HG03066 (cell line): ENCODE measurements around the gene ALDOC.
"Not testable (repeated sequence)": the region's sequence is repeated elsewhere in the genome, so short reads cannot be mapped to it uniquely, and the experiment has no call there.

Source experiments
- ATAC-seq: cut with Tn5 transposase; IDR thresholded peaks from one replicate; pipeline ENCODE4 v1.9.1; 2021; ENCODE audit warnings: low read depth; ENCODE audit not compliant: unreplicated experiment

Gene ALDOC

GRCh38 chr17:28584434-28584833 is 7.7 kb upstream of the ALDOC start:
- no peak for ATAC-seq

DNA sequence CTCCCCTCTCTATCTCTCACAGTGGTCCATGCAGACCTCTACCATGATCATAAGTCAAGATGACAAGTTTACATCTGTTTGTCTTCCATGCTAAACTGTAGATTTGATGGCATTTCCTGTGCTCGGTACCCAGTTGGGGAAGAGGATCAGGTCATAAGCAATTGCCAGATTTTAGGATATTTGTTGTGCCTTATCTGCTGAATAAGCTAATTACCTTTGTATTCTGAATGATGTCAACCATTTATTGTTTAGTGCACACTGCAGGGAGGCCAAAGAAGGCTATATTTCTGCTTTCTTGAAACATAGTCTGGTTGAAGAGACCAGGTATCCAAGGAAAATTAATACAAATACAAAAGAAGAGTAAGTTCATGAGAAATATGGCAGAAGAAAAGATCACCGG is 5.8 kb upstream of the ALDOC start:
- no peak for ATAC-seq

- no peak for ATAC-seq
Observed at GRCh38 chr17:28580959-28581358, 4.3 kb upstream of the ALDOC start.

DNA sequence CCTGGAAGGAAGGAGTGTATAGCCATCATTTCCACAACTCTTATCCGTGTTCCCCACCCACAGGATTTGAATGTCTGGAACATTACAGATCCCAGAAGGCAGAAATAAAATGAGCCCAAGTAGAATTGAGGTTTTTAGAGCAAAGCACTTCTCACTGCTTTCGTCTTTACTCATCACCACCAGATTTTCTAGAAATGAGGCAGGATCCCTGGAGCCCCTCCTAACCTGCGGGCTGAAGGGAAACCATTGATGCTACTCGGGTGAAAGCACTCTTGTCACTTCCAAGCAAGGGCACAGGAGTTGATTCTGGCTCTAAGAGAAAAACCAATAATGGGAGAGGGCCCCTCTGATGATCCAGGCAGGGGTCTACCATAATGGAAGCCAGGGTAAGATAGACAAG is 2.8 kb upstream of the ALDOC start:
- no peak for ATAC-seq

DNA sequence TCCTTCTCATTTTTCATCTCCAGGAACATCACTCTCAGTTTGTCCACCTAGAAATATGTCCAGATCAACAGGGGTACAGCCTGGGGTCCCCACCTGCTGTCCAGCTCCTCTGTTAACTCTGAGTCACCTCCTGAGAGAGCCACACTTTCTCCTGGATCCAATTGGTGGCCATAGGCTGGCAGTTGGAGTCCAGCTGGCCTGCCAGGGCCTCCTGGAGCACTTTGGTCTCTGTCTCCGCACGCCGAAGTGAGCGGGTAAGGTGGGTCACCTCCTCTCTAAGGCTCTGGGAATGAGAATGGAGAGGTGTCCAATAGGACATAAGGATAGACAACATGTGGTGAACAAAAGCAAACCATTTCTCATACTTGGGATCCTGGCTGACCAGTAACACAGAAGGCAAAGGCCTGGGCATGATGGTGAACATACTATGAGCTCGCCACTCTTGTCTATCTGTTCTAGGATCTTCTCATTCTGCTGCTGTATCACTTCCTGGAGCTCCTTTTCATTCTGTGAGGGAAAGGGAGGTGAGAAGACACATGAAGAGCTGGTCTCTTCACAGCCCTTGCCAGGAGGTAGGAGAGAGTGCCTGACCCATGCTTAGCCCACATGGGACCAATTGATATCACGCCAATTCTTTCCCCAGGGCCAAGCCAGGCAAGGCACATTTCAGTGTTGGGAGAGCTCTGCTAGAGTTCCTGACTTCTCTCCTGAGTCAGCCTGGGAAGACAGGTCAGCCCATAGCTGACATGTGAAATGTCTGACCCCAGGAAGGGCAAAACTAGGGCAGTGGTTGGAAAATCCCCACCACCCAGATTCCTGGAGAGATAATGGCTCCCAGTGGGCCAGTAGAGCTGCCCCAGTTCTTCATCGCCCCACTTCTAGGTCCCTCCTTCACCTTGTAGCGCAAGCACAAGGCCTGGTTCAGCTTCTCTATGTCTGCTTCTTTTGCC is 1.8 kb upstream of the ALDOC start:
- no peak for ATAC-seq

DNA sequence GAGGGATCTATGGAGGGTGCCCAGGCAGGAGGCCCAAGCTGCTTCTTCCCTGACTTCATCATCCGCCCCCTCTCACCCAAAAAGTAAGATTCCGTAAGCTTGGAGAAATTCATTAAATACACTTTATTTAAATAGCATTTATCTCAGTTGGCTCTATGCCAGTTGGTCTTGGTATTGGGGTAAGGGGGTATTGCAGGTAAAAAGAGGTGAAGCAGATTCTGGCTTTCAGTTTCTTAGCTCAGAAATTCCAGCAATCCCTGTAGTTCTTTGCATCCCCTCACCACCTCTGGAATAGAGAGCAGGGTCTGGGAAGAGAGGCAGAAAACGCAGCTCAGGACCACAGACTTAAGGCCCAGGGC is 750 bp upstream of the ALDOC start:
- no peak for ATAC-seq

DNA sequence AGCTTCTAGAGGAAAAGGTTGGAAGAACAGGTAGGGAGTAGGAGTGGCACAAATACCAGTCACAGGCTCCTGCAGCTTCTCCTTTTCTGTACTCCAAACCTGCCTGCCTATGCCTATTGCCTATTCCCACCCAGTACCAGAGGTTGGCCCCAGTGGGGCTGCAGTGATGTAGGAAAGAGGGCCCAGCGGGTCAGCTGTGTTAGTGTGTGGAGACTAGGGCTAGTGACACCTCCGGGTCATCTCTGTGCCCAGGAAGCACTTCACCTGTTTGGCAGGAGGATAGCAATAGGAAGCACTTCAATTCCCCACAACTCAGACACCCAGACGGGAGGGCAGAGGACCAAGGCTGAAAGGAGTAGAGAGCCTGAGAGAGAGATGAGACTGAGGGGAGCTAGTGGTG is 679 bp downstream of the ALDOC start:
- ATAC-seq, result not testable (repeated sequence)

- ATAC-seq, result no peak
Observed at GRCh38 chr17:28575126-28575795, 1.4 kb downstream of the ALDOC start.

- no peak for ATAC-seq
Observed at GRCh38 chr17:28574526-28574925, 2.2 kb downstream of the ALDOC start.

DNA sequence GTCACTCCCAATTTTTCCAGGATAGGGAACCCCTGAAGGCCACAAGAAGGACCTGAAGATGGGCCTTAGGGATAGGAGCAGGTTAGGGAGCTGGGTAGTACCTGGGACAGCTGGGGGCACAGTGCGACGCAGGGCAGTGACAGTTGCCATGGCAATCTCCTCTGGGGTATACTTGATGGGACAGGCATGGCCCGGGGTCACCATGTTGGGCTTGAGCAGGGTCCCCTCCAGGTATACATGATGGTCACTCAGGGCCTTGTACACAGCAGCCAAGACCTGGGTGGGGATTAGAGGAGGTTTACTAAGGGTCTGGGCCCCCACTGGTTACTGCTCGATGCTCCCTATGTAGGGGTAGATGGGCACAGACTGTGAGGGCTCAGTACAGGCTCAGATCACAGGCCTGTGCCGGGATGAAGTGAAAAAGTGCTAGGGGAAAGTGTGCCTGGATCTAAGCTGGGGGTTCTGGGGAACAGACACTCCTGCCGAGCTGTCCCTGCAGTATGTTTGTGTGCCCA is 2.7 kb downstream of the ALDOC start:
- ATAC-seq, result no peak

DNA sequence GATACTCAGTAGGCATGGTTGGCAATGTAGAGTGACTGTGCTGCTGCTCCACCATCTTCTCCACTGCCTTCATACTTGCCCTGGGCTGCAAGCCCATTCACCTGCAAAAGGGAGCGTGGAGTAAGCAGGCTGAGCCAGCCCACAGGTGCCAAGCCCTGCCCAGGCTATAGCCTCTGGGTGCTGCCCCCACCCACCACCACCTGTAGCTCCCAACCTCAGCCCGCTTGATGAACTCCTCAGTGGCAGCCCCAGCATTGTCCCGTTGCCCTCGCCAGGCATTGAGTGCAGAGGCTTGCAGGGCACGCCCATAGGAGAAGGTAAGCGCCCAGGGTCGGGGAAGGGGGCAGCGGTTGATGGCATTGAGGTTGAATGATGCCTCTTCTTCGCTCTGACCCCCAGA is 3.2 kb downstream of the ALDOC start:
- ATAC-seq, result no peak

DNA sequence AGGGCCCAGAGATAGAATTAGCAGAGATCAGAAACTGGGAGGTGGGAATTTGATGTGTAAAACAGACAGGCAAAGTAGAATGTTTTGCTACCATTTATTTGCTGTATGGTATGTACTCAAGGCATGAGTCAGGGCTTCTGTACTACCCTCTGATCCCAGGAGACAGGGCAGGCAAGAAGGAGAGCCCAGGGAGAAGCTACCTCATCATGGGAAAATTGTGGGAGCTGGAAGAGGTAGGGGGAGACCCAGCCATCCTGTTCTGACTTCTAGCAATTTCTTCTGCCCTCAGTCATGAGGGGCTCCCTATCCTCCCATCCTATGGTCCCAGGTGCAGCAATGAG is 3.7 kb downstream of the ALDOC start:
- no peak for ATAC-seq

DNA sequence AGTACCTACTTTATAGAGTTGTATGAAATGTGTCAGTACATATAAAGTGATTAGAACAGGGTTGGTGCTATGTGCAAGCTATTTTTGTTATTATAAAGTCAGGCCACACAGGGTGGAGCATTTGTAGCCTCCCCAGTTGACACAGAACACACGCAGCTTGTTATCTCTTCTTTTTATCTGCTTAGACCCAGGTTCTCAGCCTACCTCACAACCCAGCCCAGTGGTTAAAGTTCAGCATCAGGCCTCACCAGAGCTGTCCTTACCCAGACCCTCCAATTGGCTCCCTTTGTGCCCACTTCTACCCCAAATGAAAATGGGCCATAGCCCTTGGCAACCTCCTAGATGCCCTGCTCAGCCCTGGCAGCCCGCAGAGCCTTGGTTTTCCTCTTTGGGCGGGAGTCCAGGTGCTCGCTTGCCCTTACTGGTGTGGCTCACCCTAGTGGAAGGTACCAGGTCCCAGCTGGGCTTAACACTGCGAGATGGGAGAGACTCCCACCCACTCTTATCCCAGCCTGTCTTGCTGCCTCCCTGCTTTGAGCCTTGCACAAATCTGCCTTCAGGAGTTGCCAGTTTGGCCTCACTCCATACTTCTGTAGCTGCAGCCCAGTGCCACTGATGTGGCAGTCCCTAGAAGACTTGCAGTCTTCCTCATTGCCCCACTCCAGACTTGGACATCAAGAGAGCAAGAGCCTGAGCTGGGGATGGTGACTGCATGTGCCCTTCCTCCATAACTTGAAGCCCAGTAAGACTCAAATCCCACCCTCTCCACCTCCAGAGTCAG is 4.2 kb downstream of the ALDOC start:
- ATAC-seq, result no peak

- peak; percentile 80 for ATAC-seq
Observed at GRCh38 chr17:28571361-28572122, 5.2 kb downstream of the ALDOC start, which contains the start of gene PIGS. Gene PIGS (minus strand): TSS chr17:28571524. CDS start chr17:28571496, 28 bp downstream.

GRCh38 chr17:28570716-28571360 is 5.9 kb downstream of the ALDOC start:
- peak; percentile 43 for ATAC-seq

- ATAC-seq, result no peak
Observed at GRCh38 chr17:28569446-28569845, 7.2 kb downstream of the ALDOC start.

DNA sequence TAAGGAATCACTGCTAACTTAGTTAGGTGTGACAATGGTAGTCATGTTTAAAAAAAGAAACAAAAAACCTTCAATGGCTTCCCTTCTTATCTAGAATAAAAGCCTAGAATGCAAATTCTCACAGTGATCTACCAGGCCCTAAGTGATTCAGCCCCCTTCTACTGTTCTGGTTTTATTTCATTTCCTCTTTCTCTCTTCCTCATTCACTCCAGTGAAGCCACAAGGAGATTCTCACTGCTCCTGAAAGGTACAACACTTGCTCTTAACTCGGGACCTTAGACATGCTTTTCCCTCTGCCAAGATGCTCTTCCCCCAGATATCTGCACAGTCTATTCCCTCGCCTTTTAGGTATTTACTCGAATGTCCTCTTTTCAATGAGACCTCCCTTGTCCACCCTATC is 9.1 kb downstream of the ALDOC start:
- ATAC-seq, result no peak

DNA sequence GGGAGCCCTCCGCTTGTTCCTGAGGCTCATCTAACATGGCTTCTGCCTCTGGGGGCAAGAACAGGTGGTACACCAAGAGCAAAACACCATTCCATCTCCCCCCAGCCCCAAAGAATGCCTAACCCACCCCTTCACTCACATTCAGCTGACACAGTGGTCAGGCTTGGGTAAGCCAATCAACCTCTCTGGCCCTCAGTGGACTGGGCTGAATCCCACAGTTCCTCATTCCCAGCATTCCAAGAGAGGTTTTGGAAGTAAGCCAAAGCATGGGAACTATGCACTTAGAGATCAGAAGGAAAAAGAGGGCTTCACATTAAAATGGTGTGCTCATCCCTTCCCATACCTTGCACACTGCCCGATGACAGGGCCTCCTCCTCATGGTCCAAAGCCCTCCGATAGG is 13.2 kb downstream of the ALDOC start:
- ATAC-seq, result no peak

DNA sequence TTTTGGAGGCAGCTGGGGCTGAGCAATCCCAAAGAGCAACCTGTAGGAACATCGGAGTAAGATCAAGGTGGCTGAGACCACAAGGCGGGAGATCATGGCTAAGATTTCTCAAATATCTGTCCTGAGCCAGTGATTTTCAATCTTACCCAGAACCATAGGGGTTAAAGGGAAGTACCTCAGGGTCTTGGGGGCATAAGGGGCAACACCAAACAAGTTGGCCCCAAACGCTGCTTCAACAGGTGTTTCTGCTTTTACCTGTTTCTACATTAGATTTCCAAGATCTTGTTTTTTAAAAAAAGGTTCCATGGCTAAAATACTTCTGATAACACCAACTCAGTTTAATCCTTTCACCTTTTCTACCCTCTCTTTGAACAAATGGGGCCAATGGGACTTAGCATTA is 21.7 kb downstream of the ALDOC start:
- ATAC-seq, result no peak

DNA sequence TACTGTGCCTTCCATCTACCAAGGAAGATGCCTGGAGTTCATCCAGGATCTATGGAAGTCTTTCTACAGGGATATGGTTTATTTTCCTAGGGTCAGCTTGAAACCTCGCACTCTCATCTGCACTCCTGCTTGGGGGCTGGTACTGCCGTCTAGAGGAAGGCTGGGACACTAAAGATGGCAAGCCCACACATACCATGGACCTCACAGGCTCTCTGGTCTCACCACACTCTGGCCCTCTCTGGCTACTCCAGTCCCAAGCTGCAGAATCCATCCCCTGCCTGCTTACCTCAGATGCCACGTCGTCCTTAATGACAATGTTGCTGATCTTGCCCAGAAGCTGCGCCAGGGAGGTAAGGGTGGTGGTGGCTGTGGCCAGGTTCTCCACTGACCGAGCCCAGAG is 22.1 kb downstream of the ALDOC start:
- no peak for ATAC-seq
